HCT116 (cell line): ENCODE data around the gene PTPRJ. TPM values are rescaled to one million over a fixed set of nuclear protein-coding genes. Genes with fewer than 3 reads are reported as not detected.

Experiments used
- ATAC-seq: fragments of 200-7000 bp; cut with Tn5 transposase; 2 replicates; pipeline ENCODE4 v1.9.1; 2020; ENCODE audit warnings: mild to moderate bottlenecking, moderate library complexity
- BruUV-seq: library from RNA; stranded (reverse); fragments of 400-500 nt; replicated peaks from 2 replicates; lab custom pipeline; 2021; lab: Mats Ljungman, UMichigan
- CTCF ChIA-PET: fragments of 300-600 bp; sonication (Branson Sonifier 250); formaldehyde crosslinking; loops from one replicate; lab custom pipeline; 2021; ENCODE audit warnings: antibody characterized with exemption; lab: Charles Lee
- POLR2A ChIA-PET: fragments of 300-600, 350-600 bp; sonication (Branson Sonifier 250); formaldehyde crosslinking; loops from one replicate; lab custom pipeline; 2021; ENCODE audit warnings: antibody characterized with exemption; lab: Charles Lee
- RAD21 ChIA-PET, 2 experiments: fragments of 300-600 bp; sonication (Branson Sonifier 250); formaldehyde crosslinking; loops; one replicate each; lab custom pipeline; 2023; ENCODE audit warnings: low total read pairs in 2 of 2; ENCODE audit not compliant: uncharacterized antibody in 2 of 2, unreplicated experiment in 2 of 2, low non-redundant PET in 1 of 2; lab: Charles Lee
- DNase-seq: peaks from one replicate; pipeline ENCODE4 v3.0.0-alpha.2; 2010; ENCODE audit warnings: low read depth, low spot score
- H2AFZ ChIP-seq: fragments of 200-600 bp; shearing (Covaris generic), sonication (generic); 2 replicates; pipeline ENCODE4 v1.6.1; 2017; ENCODE audit warnings: low read depth, mixed run types, mixed read lengths, antibody characterized with exemption, low read length; ENCODE audit not compliant: poor library complexity, severe bottlenecking
- H3K27ac ChIP-seq: 2 replicates; pipeline ENCODE4 v1.5.1; 2012; ENCODE audit warnings: low read depth, low read length
- H3K27me3 ChIP-seq: fragments of 200-600 bp; sonication (generic); 2 replicates; pipeline ENCODE4 v1.6.1; 2016; ENCODE audit warnings: mixed run types, low read length, mixed read lengths; ENCODE audit not compliant: insufficient read depth
- H3K36me3 ChIP-seq, 2 experiments: fragments of 200-500 bp in 1 of 2; fragments of 200-600 bp in 1 of 2; sonication (Bioruptor generic) in 1 of 2; sonication (generic) in 1 of 2; 2 replicates each; pipeline versions ENCODE4 v1.5.1 to v1.6.1; 2014 to 2016; ENCODE audit warnings: low read length in 2 of 2, inconsistent platforms in 1 of 2, mixed read lengths in 1 of 2, mixed run types in 1 of 2; ENCODE audit not compliant: insufficient read depth in 2 of 2, control insufficient read depth in 1 of 2
- H3K4me1 ChIP-seq, 2 experiments: fragments of 200-600 bp in 1 of 2; sonication (generic) in 1 of 2; 2 replicates each; pipeline versions ENCODE4 v1.5.1 to v1.6.1; 2012 to 2017; ENCODE audit warnings: low read length in 2 of 2, inconsistent platforms in 1 of 2, mild to moderate bottlenecking in 1 of 2, mixed read lengths in 1 of 2, mixed run types in 1 of 2, moderate library complexity in 1 of 2; ENCODE audit not compliant: insufficient read depth in 2 of 2, control insufficient read depth in 1 of 2
- H3K4me2 ChIP-seq: fragments of 200-600 bp; sonication (generic); 2 replicates; pipeline ENCODE4 v1.6.1; 2017; ENCODE audit warnings: mixed run types, low read length, mixed read lengths
- H3K4me3 ChIP-seq, 2 experiments: fragments of 200-600 bp in 1 of 2; sonication (generic) in 1 of 2; replicated peaks in 1 of 2; 2 replicates each; pipeline ENCODE4 v1.5.1; 2011 to 2016; ENCODE audit warnings: low read length in 2 of 2, control low read depth in 1 of 2, low read depth in 1 of 2, mild to moderate bottlenecking in 1 of 2, mixed read lengths in 1 of 2, mixed run types in 1 of 2
- H3K79me2 ChIP-seq: fragments of 200-600 bp; sonication (generic); 2 replicates; pipeline ENCODE4 v1.6.1; 2017; ENCODE audit warnings: mild to moderate bottlenecking, mixed run types, low read length, moderate library complexity, mixed read lengths; ENCODE audit not compliant: insufficient read depth
- H3K9ac ChIP-seq: fragments of 200-600 bp; sonication (generic); 2 replicates; pipeline ENCODE4 v1.6.1; 2016; ENCODE audit warnings: low read length, mixed read lengths
- H3K9me2 ChIP-seq: fragments of 200-600 bp; sonication (generic), shearing (Covaris generic); 2 replicates; pipeline ENCODE4 v1.6.1; 2017; ENCODE audit warnings: mixed run types, mild to moderate bottlenecking, moderate library complexity; ENCODE audit not compliant: insufficient read depth
- H3K9me3 ChIP-seq, 2 experiments: fragments of 200-500 bp in 1 of 2; fragments of 200-600 bp in 1 of 2; sonication (Bioruptor generic) in 1 of 2; sonication (generic) in 1 of 2; 2 replicates each; pipeline ENCODE4 v1.6.1; 2014 to 2017; ENCODE audit warnings: low read length in 2 of 2, mixed read lengths in 2 of 2, inconsistent platforms in 1 of 2, low read depth in 1 of 2, mild to moderate bottlenecking in 1 of 2, mixed run types in 1 of 2, moderate library complexity in 1 of 2; ENCODE audit not compliant: control insufficient read depth in 1 of 2, insufficient read depth in 1 of 2
- H4K20me1 ChIP-seq: fragments of 200-600 bp; sonication (generic), shearing (Covaris generic); 2 replicates; pipeline ENCODE4 v1.6.1; 2017; ENCODE audit warnings: mixed run types, mild to moderate bottlenecking, moderate library complexity; ENCODE audit not compliant: insufficient read depth
- ATF3 ChIP-seq: IDR thresholded peaks from 2 replicates; pipeline ENCODE4 v1.6.1; 2012
- CTCF ChIP-seq, 3 experiments: fragments of 200-600 bp in 1 of 3; sonication (generic) in 1 of 3; IDR thresholded peaks in 2 of 3; conservative IDR thresholded peaks in 1 of 3; 2 replicates each; pipeline ENCODE4 v1.5.1; 2012 to 2017; ENCODE audit warnings: low read depth in 2 of 3, low read length in 2 of 3, antibody characterized with exemption in 1 of 3, borderline replicate concordance in 1 of 3, control low read depth in 1 of 3, mild to moderate bottlenecking in 1 of 3, mixed read lengths in 1 of 3, mixed run types in 1 of 3, moderate library complexity in 1 of 3; ENCODE audit not compliant: insufficient read depth in 1 of 3
- POLR2A ChIP-seq: IDR thresholded peaks from 2 replicates; pipeline ENCODE4 v1.7.0; 2011; ENCODE audit warnings: borderline replicate concordance; ENCODE audit not compliant: insufficient read depth, insufficient read length; ENCODE audit errors: extremely low read depth
- REST ChIP-seq: IDR thresholded peaks from 2 replicates; pipeline ENCODE4 v1.6.1; 2012; ENCODE audit warnings: low read depth
- SP1 ChIP-seq: IDR thresholded peaks from 2 replicates; pipeline ENCODE4 v1.6.1; 2012; ENCODE audit warnings: low read depth
- SRF ChIP-seq: IDR thresholded peaks from 2 replicates; pipeline ENCODE4 v1.6.1; 2012; ENCODE audit warnings: low read depth
- YY1 ChIP-seq: IDR thresholded peaks from 2 replicates; pipeline ENCODE4 v1.6.1; 2011; ENCODE audit warnings: low read length, low read depth, moderate library complexity, mild to moderate bottlenecking; ENCODE audit not compliant: insufficient replicate concordance; ENCODE audit errors: extremely low read depth
- ZFX ChIP-seq: fragments of 450-650 bp; IDR thresholded peaks from 2 replicates; pipeline ENCODE4 v1.6.1; 2017
- ZNF274 ChIP-seq: fragments of 200-500 bp; sonication (Bioruptor generic); IDR thresholded peaks from 2 replicates; pipeline ENCODE4 v1.6.1; 2014; ENCODE audit warnings: mild to moderate bottlenecking, low read depth, low read length, inconsistent platforms
- intact Hi-C: fragments of 100-400 bp; cut with micrococcal nuclease; formaldehyde crosslinking; loops from 2 replicates; pipeline ENCODE4 v1.10.0; 2022
- total RNA-seq: library from RNA; stranded (reverse); gene quantifications from one replicate; pipeline ENCODE4 v1.2.1, GENCODE V29; 2021; ENCODE audit not compliant: unreplicated experiment

The PTPRJ gene
- total RNA-seq, 1 experiment from 2014 or later = 19.1 TPM

GRCh38 chr11:48025984-48026340 is 45.6 kb downstream of the PTPRJ start (continued):
- no peak for TF ChIP-seq CTCF (IDR thresholded peaks at IDR 0.05 in 2 of 3, conservative IDR thresholded peaks at IDR 0.05 in 1 of 3; ENCODE audit: borderline replicate concordance in 1 of 3, insufficient read depth in 1 of 3, low read depth in 2 of 3, low read length in 2 of 3)

GRCh38 chr11:48028914-48029680 is 48.7 kb downstream of the PTPRJ start:
- ChIA-PET RAD21 (no interaction called here), CTCF (no interaction called here), POLR2A (no interaction called here)
- Histone ChIP-seq H2AFZ (no peak overlapping the region), H3K9ac (no peak overlapping the region), H3K27me3 (no peaks in the 10 kb centered on the region), H3K9me2 (no peaks in the 10 kb centered on the region), H3K9me3 (no peaks in the 10 kb centered on the region), H3K4me2 (no peak overlapping the region), H3K4me1 (peaks cover 16 to 26% of the 10 kb centered on the region in 2 experiments; a peak in 3 of 4 replicates), H4K20me1 (no peaks in the 10 kb centered on the region; the same call in 1 of the 2 replicates), H3K36me3 (no peaks in the 10 kb centered on the region), H3K27ac (no peak overlapping the region), H3K4me3 (no peak overlapping the region), H3K79me2 (peaks cover 6% of the 10 kb centered on the region; the same call in 1 of the 2 replicates)
- intact Hi-C loops = loop anchor here (5.0 kb wide), 1 partner anchor 53 kb away; no protein-coding TSS in a partner anchor
- ATAC-seq = no peak
- TF ChIP-seq ATF3 = no peak
- TF ChIP-seq SRF = no peak
- TF ChIP-seq YY1 = no peak
- no peak for TF ChIP-seq ZNF274
- TF ChIP-seq REST = no peak
- TF ChIP-seq ZFX = no peak
- TF ChIP-seq POLR2A = no peak
- TF ChIP-seq SP1 = no peak
- DNase-seq = no peak
- no TSS peak for BruUV-seq
